Left ventricle myocardium superior (tissue), 1 donor: ENCODE results near the gene LYZL1. TPM values are rescaled to one million over a fixed set of nuclear protein-coding genes. Genes with fewer than 3 reads are reported as not detected.
"Not testable (repeated sequence)": the region's sequence is repeated elsewhere in the genome, so short reads cannot be mapped to it uniquely, and the experiment has no call there.

Experiments
- ATAC-seq: fragments of 200-7000 bp; cut with Tn5 transposase; one replicate; pipeline ENCODE4 v1.9.1; 2020; ENCODE audit warnings: mild to moderate bottlenecking, moderate library complexity
- DNase-seq: peaks from one replicate; pipeline ENCODE4 v3.0.0-alpha.2; 2020
- intact Hi-C: fragments of 100-400 bp; cut with micrococcal nuclease; formaldehyde crosslinking; loops from one replicate; pipeline ENCODE4 v1.11.0; 2022
- total RNA-seq: library from RNA; stranded (reverse); fragmentation: NEBNext Ultra II Directional; extraction: Animal tissue kit (Norgen Biotek cat#: 25700); gene quantifications from one replicate; pipeline ENCODE4 v1.2.1, GENCODE V29; 2021
- donor health status: DM: no; HTN: yes; CAD: no; lungs with severe emphysema.

Gene LYZL1
- total RNA-seq, 1 donor from 2014 or later = not detected

GRCh38 chr10:29353305-29353704 is 64.4 kb downstream of the LYZL1 start:
- DNase-seq (no peak), ATAC-seq (no peak)
- intact Hi-C loops = no loop called here

- intact Hi-C loops = no loop called here
- no peak for DNase-seq
- ATAC-seq = no peak
Measured at GRCh38 chr10:29353887-29354561, 65.2 kb downstream of the LYZL1 start.

- ATAC-seq (no peak), DNase-seq (no peak)
- intact Hi-C loops = no loop called here
Measured at GRCh38 chr10:29355411-29355991, 66.6 kb downstream of the LYZL1 start.

GRCh38 chr10:29356931-29357330 is 68.1 kb downstream of the LYZL1 start:
- ATAC-seq = no peak
- DNase-seq = no peak
- intact Hi-C loops = no loop called here

GRCh38 chr10:29358010-29358616 is 69.2 kb downstream of the LYZL1 start:
- no peak for ATAC-seq
- DNase-seq = no peak
- intact Hi-C loops = no loop called here

GRCh38 chr10:29360215-29360853 is 71.5 kb downstream of the LYZL1 start:
- DNase-seq, intact Hi-C loops, ATAC-seq: not testable (repeated sequence)
